ENCODE data around the gene OR4Q2. TPM values are rescaled to one million over a fixed set of nuclear protein-coding genes. Genes with fewer than 3 reads are reported as not detected.

OR4Q2 gene
- total RNA-seq, 1 experiment from 2014 or later, result not detected

GRCh38 chr14:19993438-19993837 lies 8.5 kb upstream of the OR4Q2 start:
- H3K4me1 ChIP-seq (replicated peaks; ENCODE audit: insufficient read depth), result no peaks in the 10 kb centered on the region
- ChIA-PET POLR2A (ENCODE audit: unreplicated experiment) (no interaction called here), CTCF (no interaction called here)
- H2AFZ ChIP-seq, result no peak overlapping the region
- H3K4me3 ChIP-seq, result no peak overlapping the region
- H3K27me3 ChIP-seq (ENCODE audit: insufficient read depth, low read depth), result no peaks in the 10 kb centered on the region
- no peaks in the 10 kb centered on the region for H3K9me3 ChIP-seq (ENCODE audit: insufficient read depth, low read depth)
- no peaks in the 10 kb centered on the region for H3K36me3 ChIP-seq (ENCODE audit: low read depth)
- no peaks in the 10 kb centered on the region for H3K79me2 ChIP-seq (ENCODE audit: low read depth)
- no peak overlapping the region for H3K27ac ChIP-seq
- H3K9me2 ChIP-seq (ENCODE audit: insufficient read depth), result no peaks in the 10 kb centered on the region
- H3K4me2 ChIP-seq, result no peak overlapping the region
- TF ChIP-seq EZH2 (IDR thresholded peaks at IDR 0.05; ENCODE audit: low read depth), result no peak
- TF ChIP-seq, protein P1, sequence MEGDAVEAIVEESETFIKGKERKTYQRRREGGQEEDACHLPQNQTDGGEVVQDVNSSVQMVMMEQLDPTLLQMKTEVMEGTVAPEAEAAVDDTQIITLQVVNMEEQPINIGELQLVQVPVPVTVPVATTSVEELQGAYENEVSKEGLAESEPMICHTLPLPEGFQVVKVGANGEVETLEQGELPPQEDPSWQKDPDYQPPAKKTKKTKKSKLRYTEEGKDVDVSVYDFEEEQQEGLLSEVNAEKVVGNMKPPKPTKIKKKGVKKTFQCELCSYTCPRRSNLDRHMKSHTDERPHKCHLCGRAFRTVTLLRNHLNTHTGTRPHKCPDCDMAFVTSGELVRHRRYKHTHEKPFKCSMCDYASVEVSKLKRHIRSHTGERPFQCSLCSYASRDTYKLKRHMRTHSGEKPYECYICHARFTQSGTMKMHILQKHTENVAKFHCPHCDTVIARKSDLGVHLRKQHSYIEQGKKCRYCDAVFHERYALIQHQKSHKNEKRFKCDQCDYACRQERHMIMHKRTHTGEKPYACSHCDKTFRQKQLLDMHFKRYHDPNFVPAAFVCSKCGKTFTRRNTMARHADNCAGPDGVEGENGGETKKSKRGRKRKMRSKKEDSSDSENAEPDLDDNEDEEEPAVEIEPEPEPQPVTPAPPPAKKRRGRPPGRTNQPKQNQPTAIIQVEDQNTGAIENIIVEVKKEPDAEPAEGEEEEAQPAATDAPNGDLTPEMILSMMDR (conservative IDR thresholded peaks at IDR 0.05), result no peak
- no peaks in the 10 kb centered on the region for H3F3A ChIP-seq (ENCODE audit: insufficient read depth, low read depth)
- intact Hi-C loops (cut with micrococcal nuclease; ENCODE audit: unreplicated experiment), result no loop called here
- H4K20me1 ChIP-seq (ENCODE audit: insufficient read depth), result no peaks in the 10 kb centered on the region; the same call in 1 of the 2 replicates
- DNase-seq, result no peak
- BruUV-seq (replicated peaks), result no TSS peak

DNA sequence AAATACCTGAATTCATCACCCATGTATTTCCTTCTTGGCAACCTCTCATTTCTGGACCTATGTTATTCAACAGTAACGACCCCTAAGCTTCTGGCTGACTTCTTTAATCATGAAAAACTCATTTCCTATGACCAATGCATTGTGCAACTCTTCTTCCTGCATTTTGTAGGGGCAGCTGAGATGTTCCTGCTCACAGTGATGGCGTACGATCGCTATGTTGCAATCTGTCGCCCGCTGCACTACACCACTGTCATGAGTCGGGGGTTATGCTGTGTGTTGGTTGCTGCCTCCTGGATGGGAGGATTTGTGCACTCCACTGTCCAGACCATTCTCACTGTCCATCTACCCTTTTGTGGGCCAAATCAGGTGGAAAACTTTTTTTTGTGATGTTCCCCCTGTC lies 356 bp downstream of the OR4Q2 start:
- Histone ChIP-seq H4K20me1 (ENCODE audit: insufficient read depth) (no peaks in the 10 kb centered on the region), H3K36me3 (ENCODE audit: low read depth) (no peaks in the 10 kb centered on the region), H3K4me2 (no peak overlapping the region), H3K4me3 (no peak overlapping the region), H3K9me2 (ENCODE audit: insufficient read depth) (no peaks in the 10 kb centered on the region), H3K27ac (no peak overlapping the region), H2AFZ (no peak overlapping the region), H3K27me3 (ENCODE audit: insufficient read depth, low read depth) (no peaks in the 10 kb centered on the region), H3F3A (ENCODE audit: insufficient read depth, low read depth) (no peaks in the 10 kb centered on the region), H3K4me1 (replicated peaks; ENCODE audit: insufficient read depth) (no peaks in the 10 kb centered on the region), H3K9me3 (ENCODE audit: insufficient read depth, low read depth) (no peaks in the 10 kb centered on the region), H3K79me2 (ENCODE audit: low read depth) (no peaks in the 10 kb centered on the region)
- POLR2A ChIA-PET (ENCODE audit: unreplicated experiment), result no interaction called here
- CTCF ChIA-PET, result no interaction called here
- DNase-seq, result no peak
- no TSS peak for BruUV-seq (replicated peaks)
- TF ChIP-seq, protein P1 (conservative IDR thresholded peaks at IDR 0.05), result no peak
- no peak for TF ChIP-seq EZH2 (IDR thresholded peaks at IDR 0.05; ENCODE audit: low read depth)
- intact Hi-C loops (cut with micrococcal nuclease; ENCODE audit: unreplicated experiment), result no loop called here

- H3K9me2 ChIP-seq (ENCODE audit: insufficient read depth), result no peaks in the 10 kb centered on the region
- no peaks in the 10 kb centered on the region for H3K9me3 ChIP-seq (ENCODE audit: insufficient read depth, low read depth)
- H2AFZ ChIP-seq, result no peak overlapping the region
- H3K27ac ChIP-seq, result no peak overlapping the region
- no peaks in the 10 kb centered on the region for H3K36me3 ChIP-seq (ENCODE audit: low read depth)
- ChIA-PET CTCF (no interaction called here), POLR2A (ENCODE audit: unreplicated experiment) (no interaction called here)
- no peaks in the 10 kb centered on the region for H3K79me2 ChIP-seq (ENCODE audit: low read depth)
- no peak for DNase-seq
- no peak overlapping the region for H3K4me3 ChIP-seq
- no peak for TF ChIP-seq EZH2 (IDR thresholded peaks at IDR 0.05; ENCODE audit: low read depth)
- TF ChIP-seq, protein P1 (conservative IDR thresholded peaks at IDR 0.05), result no peak
- no TSS peak for BruUV-seq (replicated peaks)
- H3K27me3 ChIP-seq (ENCODE audit: insufficient read depth, low read depth), result no peaks in the 10 kb centered on the region
- H4K20me1 ChIP-seq (ENCODE audit: insufficient read depth), result no peaks in the 10 kb centered on the region
- H3K4me2 ChIP-seq, result no peak overlapping the region
- intact Hi-C loops (cut with micrococcal nuclease; ENCODE audit: unreplicated experiment), result no loop called here
- no peaks in the 10 kb centered on the region for H3K4me1 ChIP-seq (replicated peaks; ENCODE audit: insufficient read depth)
- no peaks in the 10 kb centered on the region for H3F3A ChIP-seq (ENCODE audit: insufficient read depth, low read depth)
Measured at GRCh38 chr14:20008156-20008555, 6.2 kb downstream of the OR4Q2 start.

Measured in PC-9 (cell line).